GM19043 (cell line): Measurements from ENCODE around the gene OR5L2.
"Not testable (repeated sequence)": the region's sequence is repeated elsewhere in the genome, so short reads cannot be mapped to it uniquely, and the experiment has no call there.

Source experiments
- ATAC-seq: cut with Tn5 transposase; IDR thresholded peaks from one replicate; pipeline ENCODE4 v1.9.1; 2021; ENCODE audit warnings: low read depth; ENCODE audit not compliant: unreplicated experiment

The OR5L2 gene

DNA sequence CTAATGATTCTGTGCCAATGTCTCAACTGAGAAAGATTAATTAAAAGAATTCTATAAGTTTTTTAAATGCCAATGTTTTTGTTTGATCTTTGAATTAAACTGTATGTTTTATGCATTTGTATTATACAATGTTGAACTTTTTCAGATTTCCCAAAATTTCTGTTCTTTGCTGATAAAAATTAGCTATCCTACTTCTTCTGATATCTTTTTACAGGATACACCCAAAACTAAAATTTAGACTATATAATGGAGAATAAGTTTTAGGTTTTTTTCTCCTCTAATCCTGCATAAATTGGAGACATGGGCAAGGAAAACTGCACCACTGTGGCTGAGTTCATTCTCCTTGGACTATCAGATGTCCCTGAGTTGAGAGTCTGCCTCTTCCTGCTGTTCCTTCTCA lies at the start of gene OR5L2:
Gene OR5L2, plus strand, starts transcription at position 301 of the 400 bp plus-strand sequence. Its CDS starts 0 bp downstream, at position 301.
- no peak for ATAC-seq

DNA sequence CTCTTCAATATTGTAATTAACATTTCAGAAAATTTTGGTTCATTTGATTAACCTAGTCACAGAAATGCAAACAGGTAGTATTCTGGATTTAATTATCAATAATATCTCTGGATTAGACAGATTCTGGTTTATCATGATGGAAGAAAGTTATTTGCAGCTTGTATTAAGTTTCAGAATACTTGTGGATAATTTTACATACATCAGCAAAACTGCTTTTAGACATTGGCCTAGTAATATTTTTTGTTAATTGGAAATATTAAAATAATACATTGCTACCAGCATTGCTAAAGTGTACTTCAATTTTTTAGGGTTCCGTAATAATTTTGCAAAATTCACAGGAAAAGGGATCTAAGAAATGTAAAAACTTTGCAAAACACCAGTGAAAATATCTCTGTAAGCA lies 35.4 kb upstream of the OR5L2 start:
- no peak for ATAC-seq

DNA sequence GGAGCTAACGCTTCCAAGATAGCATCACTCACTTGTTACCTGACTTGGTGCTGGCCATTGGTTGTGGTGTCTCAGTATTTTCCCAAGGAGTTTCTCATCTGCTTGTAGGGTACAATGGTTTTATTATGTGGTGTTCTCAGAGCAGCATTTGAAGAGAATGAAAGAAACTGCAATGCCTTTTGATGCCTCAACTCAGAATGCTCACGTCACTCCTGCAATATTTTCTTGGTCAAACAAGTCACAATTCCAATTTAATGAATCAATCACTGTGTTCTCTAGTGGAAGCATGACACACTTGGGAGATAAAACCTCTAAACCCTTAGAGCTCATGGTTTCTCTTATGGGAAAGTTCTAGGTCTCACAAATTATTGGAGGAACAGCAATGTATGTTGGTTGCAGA lies 33.7 kb upstream of the OR5L2 start:
- ATAC-seq: no peak

DNA sequence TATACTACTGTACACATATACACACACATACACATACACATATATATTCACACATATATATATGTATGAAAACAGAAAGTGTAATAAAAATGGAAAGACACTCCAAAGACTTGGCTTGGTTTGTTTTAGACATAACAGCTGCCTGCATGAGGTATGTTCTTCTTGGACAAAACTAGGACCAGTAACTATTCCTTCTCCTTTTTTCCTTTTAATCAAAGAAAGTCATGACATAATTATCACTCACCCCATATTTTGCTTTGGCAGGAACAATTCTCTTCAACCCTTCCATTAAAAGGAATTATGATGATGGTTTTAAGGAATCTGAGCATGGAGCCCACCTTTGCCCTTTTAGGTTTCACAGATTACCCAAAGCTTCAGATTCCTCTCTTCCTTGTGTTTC lies 31.8 kb upstream of the OR5L2 start, which contains the start of gene OR5D14:
Gene OR5D14, plus strand, starts transcription at position 301 of the 400 bp plus-strand sequence. Its CDS starts 0 bp downstream, at position 301.
- no peak for ATAC-seq

DNA sequence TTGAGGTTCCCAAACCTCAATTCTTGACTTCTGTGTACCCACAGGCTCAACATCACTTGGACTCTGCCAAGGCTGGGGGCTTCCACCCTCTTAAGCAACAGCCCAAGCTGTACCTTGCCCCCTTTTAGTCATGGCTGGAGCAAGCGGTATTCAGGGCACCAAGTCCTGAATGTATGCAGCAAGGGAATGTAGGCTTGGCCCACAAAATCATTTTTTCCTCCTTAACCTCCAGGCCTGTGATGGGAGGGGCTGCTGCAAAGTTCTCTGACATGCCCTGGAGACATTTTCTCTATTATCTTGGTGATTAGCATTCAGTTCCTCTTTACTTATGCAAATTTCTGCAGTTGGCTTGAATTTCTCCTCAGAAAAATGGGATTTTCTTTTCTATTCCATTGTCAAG lies 20.8 kb upstream of the OR5L2 start:
- no peak for ATAC-seq

DNA sequence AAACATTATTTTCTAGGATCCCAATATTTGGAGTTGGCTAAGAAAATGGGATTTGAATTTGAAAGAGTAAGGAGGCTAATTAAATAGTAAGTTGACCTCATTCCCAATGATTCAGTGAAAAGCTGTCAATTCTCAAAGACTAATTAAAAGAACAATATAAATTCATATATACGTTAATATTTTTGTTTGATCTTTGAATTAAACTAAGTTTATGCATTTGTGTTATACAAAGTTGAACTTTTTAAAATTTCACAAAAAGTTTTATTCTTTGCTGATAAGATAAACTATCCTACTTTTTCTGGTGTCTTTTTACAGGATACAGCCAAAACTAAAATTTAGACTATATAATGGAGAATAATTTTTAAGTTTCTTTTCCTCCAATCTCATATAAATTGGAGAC lies 16.0 kb upstream of the OR5L2 start, which contains the start of gene OR5L1:
Gene OR5L1, plus strand, starts transcription at position 301 of the 400 bp plus-strand sequence. CDS start 100 bp downstream, outside the sequence.
- no peak for ATAC-seq

DNA sequence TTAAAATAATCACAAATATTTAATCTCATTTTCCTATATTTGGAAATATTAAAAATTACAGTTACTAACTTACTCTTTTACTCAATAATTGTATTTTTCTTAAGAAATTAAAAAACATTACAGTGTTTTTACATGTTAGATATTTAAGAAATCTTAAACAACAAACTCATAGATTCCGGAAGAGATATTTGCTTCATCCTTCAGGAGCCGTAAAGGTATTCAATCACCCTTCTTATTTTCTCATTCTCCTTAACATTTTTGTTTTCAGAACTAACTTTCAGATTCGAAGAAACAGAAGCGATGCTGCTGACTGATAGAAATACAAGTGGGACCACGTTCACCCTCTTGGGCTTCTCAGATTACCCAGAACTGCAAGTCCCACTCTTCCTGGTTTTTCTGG lies 7.7 kb upstream of the OR5L2 start, which contains the start of gene OR5D18:
Gene OR5D18, plus strand, starts transcription at position 301 of the 400 bp plus-strand sequence. Its CDS starts 0 bp downstream, at position 301.
- ATAC-seq: no peak

DNA sequence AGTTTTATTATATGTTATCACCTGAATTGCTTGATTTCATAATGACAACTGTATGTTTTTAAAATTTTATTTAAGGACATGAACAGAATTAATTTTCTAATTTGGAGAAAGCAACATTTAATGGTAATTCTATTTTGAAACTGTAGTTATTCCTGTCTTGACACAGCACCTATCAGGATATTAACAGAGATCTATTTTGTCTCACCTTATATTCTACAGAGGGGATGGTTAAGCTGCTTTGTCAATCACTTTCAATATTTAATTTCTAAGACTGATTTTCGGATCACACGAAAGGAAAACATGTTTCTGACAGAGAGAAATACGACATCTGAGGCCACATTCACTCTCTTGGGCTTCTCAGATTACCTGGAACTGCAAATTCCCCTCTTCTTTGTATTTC lies 11.4 kb downstream of the OR5L2 start, which contains the start of gene OR5D16:
Gene OR5D16, plus strand, starts transcription at position 301 of the 400 bp plus-strand sequence. Its CDS starts 0 bp downstream, at position 301.
- no peak for ATAC-seq

DNA sequence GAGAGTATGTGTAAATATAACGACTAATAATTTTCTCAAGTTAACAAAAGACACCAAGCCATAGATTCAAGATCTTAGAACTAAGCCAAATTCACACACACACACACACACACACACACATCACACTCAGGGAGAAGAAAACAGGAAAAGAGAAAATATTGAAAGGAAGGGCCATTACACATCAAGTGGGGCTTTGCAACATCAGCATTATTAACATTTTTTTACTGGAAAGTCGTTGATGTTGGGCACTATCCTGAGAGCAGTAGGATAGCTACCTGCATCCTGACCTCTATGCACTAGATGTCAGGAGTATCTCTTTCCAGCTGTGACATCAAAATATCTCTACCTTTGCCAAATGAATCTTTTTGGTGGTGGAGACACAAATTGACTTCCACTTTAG lies 20.4 kb downstream of the OR5L2 start:
- ATAC-seq: no peak

DNA sequence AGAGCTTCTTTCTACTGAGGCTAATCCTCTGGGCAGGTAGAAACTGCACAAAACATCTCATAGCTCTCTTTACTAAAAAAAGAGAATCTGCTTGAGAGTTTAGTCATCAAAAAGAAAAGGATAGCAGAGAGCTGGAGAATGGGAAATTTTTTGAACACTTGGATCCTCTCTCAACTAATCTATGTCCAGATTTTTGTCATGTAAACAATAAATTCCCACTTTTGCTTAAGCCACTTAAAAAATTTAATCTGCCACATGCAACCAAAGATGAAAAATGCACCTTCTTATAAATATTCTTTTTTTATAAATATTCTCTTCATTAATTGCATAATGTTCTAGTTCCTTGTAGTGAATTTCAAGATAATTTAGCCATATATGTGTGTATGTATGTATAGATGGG lies 22.0 kb downstream of the OR5L2 start:
- no peak for ATAC-seq

DNA sequence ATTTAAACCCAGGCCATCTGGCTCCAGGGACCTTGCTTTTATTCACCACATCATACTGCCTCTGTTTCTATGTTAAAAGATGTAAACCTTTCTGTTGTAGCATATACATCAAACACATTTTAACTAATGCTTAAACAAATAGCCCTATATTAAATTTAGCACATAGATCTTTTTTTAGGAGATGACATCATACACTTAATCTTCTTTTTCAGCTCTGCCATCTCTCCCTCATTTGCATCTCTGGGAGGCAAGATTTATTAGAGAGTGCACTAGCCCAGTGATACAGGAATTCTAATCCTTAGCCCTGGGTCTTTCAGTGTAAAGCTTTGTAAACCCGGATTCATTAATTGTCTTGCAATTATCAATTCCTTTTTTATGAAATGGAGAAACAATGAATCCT lies 25.1 kb downstream of the OR5L2 start:
- no peak for ATAC-seq

DNA sequence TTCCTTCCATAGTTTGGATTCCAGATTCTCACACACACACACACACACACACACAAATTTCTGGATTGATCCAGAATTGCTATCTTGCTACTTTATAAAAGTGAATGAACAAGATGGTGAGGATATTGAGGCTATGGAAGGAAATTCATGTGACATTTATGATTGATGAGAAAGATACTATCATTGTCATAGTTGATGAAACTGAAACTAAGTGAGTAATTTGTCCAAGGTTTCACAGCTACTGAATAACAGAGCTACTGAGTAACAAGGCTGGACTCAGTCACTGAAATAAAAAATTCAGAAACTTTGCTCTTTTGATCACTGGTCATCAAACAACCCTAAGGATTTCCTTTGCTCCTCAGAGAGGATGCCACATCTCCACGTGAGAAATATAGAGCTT lies 27.7 kb downstream of the OR5L2 start:
- ATAC-seq: no peak

DNA sequence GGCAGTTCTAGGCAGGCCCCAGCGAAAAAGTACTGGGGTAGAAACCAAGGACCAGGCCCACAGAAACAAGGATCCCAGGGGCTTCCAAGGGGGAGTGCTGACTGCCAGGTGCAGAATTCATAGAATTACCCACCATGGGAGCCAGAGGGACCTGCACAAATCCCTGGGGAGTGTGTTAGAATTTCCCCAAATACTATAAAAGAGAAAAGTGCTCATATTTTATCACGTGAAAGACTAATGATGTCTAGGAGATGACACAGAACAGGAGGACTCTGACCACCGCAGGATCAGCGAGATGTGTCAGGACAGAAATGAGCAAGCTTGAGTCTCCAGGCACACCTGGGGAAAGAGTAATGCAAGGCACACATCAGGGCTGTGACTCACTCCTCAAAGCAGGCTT lies 40.3 kb downstream of the OR5L2 start:
- not testable (repeated sequence) for ATAC-seq

DNA sequence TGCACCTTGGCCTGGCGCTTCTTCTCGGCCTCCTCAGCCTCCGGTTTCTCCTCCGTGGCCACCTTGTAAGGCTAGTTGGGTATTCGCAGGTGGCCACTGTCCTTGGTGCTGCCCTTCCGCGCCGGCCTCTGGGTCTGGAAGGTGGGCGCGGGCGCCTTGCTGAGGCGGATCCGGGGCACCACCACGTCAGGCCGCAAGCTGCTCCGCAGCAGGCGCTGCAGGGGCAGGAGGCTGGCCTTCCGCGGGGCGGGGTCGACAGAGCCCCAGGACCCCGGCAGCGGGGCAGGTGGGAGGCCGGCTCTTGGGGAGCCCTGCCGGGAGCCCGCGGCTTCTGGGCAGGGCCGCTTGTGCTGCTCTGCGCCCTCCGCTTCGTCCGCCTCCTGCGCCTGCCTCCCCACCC lies 45.7 kb downstream of the OR5L2 start:
- not testable (repeated sequence) for ATAC-seq

DNA sequence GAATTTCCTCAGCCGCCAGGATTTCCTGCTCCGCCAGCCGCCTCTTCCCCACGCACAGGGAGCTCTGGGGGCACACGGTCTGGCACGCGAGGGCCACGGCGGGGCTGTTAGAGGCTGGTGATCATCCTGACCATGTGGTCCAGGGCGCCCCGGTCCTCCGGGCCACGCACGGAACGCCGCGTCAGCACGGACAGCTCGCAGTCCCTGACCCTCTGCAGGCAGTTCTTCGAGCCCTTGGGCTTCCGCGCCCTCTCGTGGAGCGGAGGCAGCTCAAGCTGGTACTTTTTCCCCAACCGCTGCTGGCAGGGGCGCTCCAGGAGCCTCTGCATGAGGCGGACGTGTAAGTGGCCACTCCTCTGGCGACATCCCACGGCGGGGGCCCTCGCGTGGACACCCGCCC lies 46.1 kb downstream of the OR5L2 start:
- ATAC-seq: not testable (repeated sequence)
